Stimulated activated CD4-positive, alpha-beta T cell treated with anti-CD3 and anti-CD28 coated beads, Interleukin-12 subunit alpha, Interleukin-12 subunit beta, amount 100 ng/mL, for 24 hours (primary cell): ENCODE measurements around the gene ARHGEF17.

Source experiments
- DNase-seq, 2 experiments: peaks; one replicate each; pipeline ENCODE4 v3.0.0-alpha.2; 2020; ENCODE audit warnings: low read depth in 2 of 2

ARHGEF17 gene

DNA sequence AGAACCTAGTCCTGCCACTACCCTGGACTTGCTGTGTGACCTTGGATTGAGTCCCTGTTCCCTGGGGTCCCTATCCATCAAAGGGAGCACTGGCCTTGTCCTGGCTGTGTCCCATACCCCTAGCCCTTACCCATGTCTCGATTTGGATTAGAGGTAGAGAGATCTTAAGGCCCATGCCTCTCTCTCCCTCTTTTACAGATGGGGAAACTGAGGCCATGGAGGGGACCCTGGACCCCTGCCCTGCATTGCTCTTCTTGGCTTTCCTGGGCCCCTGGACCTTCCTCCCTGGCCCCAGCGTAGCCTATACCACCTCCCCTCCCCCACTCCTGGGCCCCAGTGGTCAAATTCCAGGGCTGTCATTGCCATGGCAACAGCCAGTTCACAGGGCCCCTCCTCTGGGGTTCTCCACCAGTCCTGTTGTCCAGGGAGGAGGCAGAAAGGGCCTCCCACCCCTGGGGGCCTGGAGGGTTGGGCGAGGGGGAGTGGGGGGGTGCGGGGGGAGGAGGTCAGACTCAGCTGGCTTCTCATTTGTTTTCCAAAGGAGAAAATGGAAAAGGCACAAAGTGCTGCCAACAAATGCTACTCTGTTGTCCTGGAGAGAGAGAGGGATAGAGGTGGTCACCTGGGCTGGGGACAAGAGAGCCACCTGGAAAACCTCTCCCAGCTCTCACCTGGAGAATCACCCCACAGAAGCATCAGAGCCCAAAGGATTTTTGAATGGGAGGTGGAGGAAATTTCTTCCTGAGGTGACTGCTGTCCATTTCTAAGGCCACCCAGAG lies 23.3 kb downstream of the ARHGEF17 start:
- DNase-seq = no peak

- DNase-seq = no peak
Measured at GRCh38 chr11:73333173-73333572, 25.1 kb downstream of the ARHGEF17 start.

GRCh38 chr11:73333640-73334383 lies 25.7 kb downstream of the ARHGEF17 start:
- DNase-seq = no peak

DNA sequence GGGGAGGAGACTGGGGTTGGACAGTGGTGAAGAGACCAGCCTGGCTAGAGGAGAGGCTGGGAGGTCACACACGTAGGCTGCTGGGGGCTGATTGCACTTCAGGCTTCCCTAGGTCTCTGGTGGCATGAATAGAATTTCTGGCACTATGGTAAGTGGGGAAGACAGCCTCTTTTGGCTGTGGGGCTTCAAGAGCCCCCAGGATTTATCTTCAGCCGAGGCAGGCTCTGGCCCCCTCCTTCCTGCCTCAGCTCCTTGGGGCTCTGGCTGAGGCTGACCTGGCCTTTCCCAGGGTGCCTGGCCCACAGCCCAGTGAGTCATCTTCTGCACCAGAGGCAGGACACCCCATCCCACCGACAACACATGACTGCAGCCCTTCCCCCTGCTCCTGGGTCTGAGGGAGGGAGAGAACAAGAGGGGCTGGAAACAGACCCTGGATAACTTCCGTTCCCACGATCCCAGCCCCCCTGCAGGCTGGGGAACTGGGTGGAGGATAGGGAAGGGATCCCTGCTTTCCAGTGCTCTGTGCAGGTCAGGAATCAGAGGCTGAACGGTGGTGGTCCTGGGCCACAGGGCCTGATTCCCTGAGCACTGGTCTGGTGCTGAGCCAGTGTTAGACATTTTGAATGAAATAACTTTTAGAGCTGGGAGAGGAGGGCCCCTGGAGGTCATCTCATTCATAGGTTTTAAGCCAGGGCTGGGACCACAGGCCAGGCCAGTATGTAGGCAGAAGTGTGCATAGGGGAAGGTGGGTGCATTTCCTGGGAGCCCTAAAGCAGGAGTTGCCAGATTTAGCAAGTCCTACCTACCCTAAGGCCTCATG lies 26.5 kb downstream of the ARHGEF17 start:
- DNase-seq = no peak

GRCh38 chr11:73335204-73335923 lies 27.3 kb downstream of the ARHGEF17 start:
- peak; percentile 48 to 73 for DNase-seq

GRCh38 chr11:73337846-73338245 lies 29.8 kb downstream of the ARHGEF17 start:
- no peak for DNase-seq

DNA sequence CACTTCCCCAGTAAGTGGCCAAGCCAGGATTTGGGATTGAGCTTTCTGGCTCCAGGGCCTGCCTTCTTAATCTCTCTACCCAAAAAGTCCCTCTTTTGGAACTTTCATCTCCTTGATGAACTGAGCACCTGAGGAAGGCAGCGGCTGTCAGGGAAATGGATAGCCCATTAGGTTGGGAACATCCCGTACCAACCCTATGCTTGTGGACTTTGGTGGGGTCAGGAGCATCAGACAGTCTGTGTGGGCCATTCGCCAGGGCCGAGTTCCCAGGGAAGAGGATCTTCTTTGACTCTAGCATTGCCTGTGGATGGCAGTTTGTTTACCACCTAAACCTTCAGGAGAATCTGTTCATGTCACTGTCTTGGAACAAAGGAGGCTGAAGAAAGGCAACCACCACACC lies 30.2 kb downstream of the ARHGEF17 start:
- no peak for DNase-seq

GRCh38 chr11:73340164-73340563 lies 32.1 kb downstream of the ARHGEF17 start:
- DNase-seq = no peak

DNA sequence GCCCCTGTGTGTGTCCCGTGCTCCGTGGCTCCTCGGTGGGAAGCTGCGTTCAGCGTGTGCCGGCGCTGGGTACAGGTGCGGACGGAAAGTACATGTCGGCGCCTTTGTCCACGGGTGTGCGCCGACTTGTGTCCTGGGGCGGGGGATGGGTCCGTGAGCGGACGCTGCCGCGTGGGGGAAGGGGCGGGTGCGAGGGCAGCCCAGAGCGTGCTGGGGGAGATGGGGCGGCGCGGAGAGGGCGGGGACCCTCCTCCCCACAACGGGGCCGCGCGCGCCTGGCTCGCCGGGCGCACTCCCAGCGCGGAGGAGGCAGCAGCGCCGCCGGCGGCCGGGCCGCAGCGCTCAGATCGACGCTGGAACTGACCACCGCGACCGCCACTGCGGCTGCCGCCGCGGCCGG lies 34.6 kb downstream of the ARHGEF17 start:
- no peak for DNase-seq

DNA sequence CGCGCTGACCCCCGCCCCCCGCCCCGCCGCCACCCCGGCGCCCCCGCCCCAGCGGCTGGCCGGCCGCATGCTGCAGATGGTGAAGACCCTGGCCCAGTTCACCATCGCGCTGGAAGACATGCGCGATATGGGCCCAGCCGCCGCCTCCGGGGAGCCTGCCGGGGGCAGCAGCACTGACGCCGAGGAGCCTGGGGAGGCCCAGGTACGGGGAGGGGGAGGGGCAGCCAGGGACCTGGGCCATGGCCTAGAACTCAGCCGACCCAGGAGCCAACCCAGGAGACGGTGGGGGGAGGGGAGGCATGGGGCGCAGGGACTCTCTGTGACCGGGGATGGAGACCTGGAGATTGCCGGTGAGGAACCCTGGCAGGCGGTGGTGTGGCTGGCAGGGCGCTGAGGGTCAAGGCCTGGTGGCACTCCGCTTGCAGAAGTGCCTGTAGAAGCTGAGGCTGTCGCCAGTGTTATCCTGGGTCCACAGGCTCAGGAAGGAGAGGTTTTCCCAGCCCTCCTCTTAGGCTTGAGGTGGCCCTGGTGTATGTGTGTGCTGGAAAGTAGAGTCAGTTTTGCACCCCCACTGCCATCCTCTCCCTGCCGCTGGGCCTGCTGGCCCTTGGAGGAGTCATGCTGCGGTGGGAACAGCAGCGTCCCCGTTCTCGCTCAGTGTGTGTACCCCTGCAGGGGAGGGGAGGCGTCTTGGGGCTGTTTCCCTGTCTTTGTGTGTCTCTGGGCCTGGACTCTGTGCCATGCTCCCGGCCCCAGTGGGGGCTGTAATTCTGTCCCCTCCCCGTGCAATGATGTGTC lies 35.2 kb downstream of the ARHGEF17 start:
- no peak for DNase-seq

- DNase-seq = no peak
Measured at GRCh38 chr11:73344191-73344607, 36.1 kb downstream of the ARHGEF17 start.

- no peak for DNase-seq
Measured at GRCh38 chr11:73345481-73346160, 37.5 kb downstream of the ARHGEF17 start.

- DNase-seq = no peak
Measured at GRCh38 chr11:73346186-73346935, 38.3 kb downstream of the ARHGEF17 start.

DNA sequence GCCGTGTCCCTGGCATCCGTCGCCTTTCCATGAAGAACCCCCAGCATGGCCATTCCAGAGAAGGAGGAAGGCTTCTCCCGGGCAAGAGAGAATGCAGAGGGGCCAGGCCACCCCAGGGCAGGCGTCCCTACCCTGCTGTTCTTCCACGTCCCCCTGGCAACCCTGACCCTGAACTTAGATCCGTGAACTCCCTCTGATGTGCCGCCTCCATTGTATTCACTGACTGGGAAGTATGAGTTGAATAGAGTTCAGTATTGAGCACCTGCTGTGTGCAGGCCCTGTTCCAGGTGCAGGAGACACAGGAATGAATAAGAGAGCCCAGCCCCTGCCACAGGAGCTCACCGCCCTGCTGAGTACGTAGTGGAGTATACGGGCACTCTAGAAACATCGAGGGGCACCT lies 39.0 kb downstream of the ARHGEF17 start:
- DNase-seq = no peak

DNA sequence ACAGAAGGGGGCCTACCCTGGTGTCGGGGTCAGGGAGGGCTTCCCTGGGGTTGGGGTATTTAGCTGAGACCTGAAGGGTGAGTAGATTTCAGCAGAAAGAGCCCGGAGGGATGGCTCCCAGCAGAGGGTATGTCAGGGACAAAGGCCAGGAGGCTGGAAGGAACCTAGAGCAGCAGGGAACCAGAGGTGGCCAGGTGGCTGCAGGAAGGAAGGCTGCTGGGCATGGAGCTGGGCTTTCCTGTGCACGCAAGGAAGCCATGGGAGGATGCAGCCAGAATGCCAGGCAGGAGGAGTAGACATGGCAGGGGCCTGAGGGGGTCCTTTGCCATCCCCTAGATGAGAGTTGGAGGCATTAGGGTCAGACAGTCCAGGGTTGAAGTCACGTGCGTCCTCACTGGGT lies 40.8 kb downstream of the ARHGEF17 start:
- DNase-seq = no peak

GRCh38 chr11:73349633-73350032 lies 41.6 kb downstream of the ARHGEF17 start:
- DNase-seq = no peak

DNA sequence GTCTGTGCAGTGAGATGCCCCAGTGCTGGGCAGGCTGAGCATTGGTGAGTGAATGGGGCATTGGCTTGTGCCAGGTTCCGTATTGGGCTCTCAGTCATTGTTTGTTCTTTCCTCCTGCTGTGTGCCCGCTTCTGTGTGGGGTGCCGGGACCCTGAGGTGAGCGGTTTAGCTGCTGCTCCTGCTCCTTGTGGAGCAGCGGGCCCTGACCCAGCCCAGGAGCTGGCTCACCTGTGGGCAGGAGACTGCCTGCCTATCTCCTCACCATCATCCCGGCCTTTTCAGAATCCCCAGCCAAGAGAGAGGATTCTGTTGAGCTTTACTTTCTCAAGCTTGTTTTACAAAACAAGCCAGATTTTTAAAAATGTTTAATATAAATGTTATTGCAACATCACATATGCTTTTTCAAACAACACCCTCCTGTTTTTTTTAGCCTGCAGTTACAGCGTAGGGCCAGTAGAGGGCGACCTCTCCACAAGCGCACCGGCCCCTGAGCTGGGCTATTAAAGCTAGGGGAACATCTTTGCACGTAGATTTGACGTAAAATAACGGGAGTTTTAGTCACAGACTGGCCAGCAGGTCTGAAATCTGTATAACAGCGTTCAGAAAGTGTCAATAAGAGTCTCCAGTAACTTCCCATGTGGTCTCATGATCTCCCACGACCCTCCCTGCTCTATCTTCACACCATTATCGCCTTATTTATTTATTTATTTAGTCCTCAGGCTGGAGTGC lies 43.0 kb downstream of the ARHGEF17 start:
- DNase-seq = peak; percentile 22 to 34

GRCh38 chr11:73353422-73353821 lies 45.3 kb downstream of the ARHGEF17 start:
- DNase-seq = no peak

- DNase-seq = no peak
Measured at GRCh38 chr11:73355109-73355508, 47.0 kb downstream of the ARHGEF17 start.
